IMR-90 (cell line): ENCODE data around the gene CISTR. TPM values are rescaled to one million over a fixed set of nuclear protein-coding genes. Genes with fewer than 3 reads are reported as not detected.

Experiments
- ATAC-seq: fragments of 200-7000 bp; cut with Tn5 transposase; 2 replicates; pipeline ENCODE4 v1.9.1; 2020; ENCODE audit warnings: low read depth, mild to moderate bottlenecking, moderate library complexity
- BruUV-seq: library from RNA; stranded (reverse); fragments of 400-500 nt; replicated peaks from 2 replicates; lab custom pipeline; 2021; lab: Mats Ljungman, UMichigan
- CTCF ChIA-PET: fragments of 300-600 bp; formaldehyde crosslinking; extraction: SDS; loops from one replicate; lab custom pipeline; 2021; ENCODE audit warnings: antibody characterized with exemption; lab: Yijun Ruan, JAX
- POLR2A ChIA-PET: fragments of 300-600 bp; sonication (Branson Sonifier 250); formaldehyde crosslinking; loops from one replicate; lab custom pipeline; 2022; ENCODE audit warnings: antibody characterized with exemption; ENCODE audit not compliant: unreplicated experiment; lab: Charles Lee
- DNase-seq: peaks from one replicate; pipeline ENCODE4 v3.0.0; 2013
- H2AFZ ChIP-seq: replicated peaks from 2 replicates; pipeline ENCODE3; 2013; ENCODE audit warnings: low read length, mild to moderate bottlenecking; ENCODE audit not compliant: poor library complexity
- H2AK5ac ChIP-seq: 2 replicates; pipeline ENCODE4 v1.6.1; 2013; ENCODE audit warnings: low read depth, low read length, inconsistent platforms
- H2AK9ac ChIP-seq: replicated peaks from 2 replicates; pipeline ENCODE3; 2013; ENCODE audit warnings: mild to moderate bottlenecking, low read depth, low read length, moderate library complexity; ENCODE audit not compliant: poor library complexity
- H2BK120ac ChIP-seq: 2 replicates; pipeline ENCODE4 v1.6.1; 2013; ENCODE audit warnings: low read depth, low read length, inconsistent platforms
- H2BK15ac ChIP-seq: 3 replicates; pipeline ENCODE4 v1.6.1; 2013; ENCODE audit warnings: low read depth, low read length, inconsistent platforms
- H2BK20ac ChIP-seq: 2 replicates; pipeline ENCODE4 v1.6.1; 2013; ENCODE audit warnings: low read depth, mild to moderate bottlenecking, inconsistent platforms, low read length, moderate library complexity
- H2BK5ac ChIP-seq: 2 replicates; pipeline ENCODE4 v1.6.1; 2013; ENCODE audit warnings: mild to moderate bottlenecking, low read depth, low read length, inconsistent platforms; ENCODE audit not compliant: poor library complexity, severe bottlenecking
- H3K14ac ChIP-seq: replicated peaks from 2 replicates; pipeline ENCODE4 v1.6.1; 2013; ENCODE audit warnings: low read depth, low read length, inconsistent platforms
- H3K18ac ChIP-seq: 2 replicates; pipeline ENCODE4 v1.6.1; 2013; ENCODE audit warnings: low read depth, low read length, control low read depth
- H3K23ac ChIP-seq: 2 replicates; pipeline ENCODE4 v1.6.1; 2013; ENCODE audit warnings: low read depth, low read length, inconsistent platforms
- H3K27ac ChIP-seq: 2 replicates; pipeline ENCODE4 v1.5.1; 2013; ENCODE audit warnings: mild to moderate bottlenecking, control low read depth, low read length; ENCODE audit not compliant: insufficient read depth
- H3K27me3 ChIP-seq: 2 replicates; pipeline ENCODE4 v1.6.1; 2013; ENCODE audit warnings: low read length; ENCODE audit not compliant: control insufficient read depth, insufficient read depth
- H3K36me3 ChIP-seq: 2 replicates; pipeline ENCODE4 v1.6.1; 2013; ENCODE audit warnings: low read length, mixed read lengths; ENCODE audit not compliant: control insufficient read depth, insufficient read depth
- H3K4ac ChIP-seq: 2 replicates; pipeline ENCODE4 v1.6.1; 2013; ENCODE audit warnings: low read depth, low read length, inconsistent platforms
- H3K4me1 ChIP-seq: 2 replicates; pipeline ENCODE4 v1.6.1; 2013; ENCODE audit warnings: low read length, mixed read lengths; ENCODE audit not compliant: control insufficient read depth, insufficient read depth
- H3K4me2 ChIP-seq: 2 replicates; pipeline ENCODE4 v1.6.1; 2013; ENCODE audit warnings: low read depth, mild to moderate bottlenecking, control low read depth, low read length, moderate library complexity
- H3K4me3 ChIP-seq: 2 replicates; pipeline ENCODE4 v1.5.1; 2013; ENCODE audit warnings: low read depth, mild to moderate bottlenecking, control low read depth, low read length, moderate library complexity; ENCODE audit not compliant: insufficient read depth
- H3K56ac ChIP-seq: 2 replicates; pipeline ENCODE4 v1.6.1; 2013; ENCODE audit warnings: low read length, inconsistent platforms; ENCODE audit not compliant: insufficient read depth; ENCODE audit errors: extremely low read depth
- H3K79me1 ChIP-seq, 2 experiments: 2 replicates each; pipeline ENCODE4 v1.6.1; 2013; ENCODE audit warnings: low read length in 2 of 2, inconsistent platforms in 1 of 2, low read depth in 1 of 2
- H3K9ac ChIP-seq: 2 replicates; pipeline ENCODE4 v1.6.1; 2013; ENCODE audit warnings: low read depth, low read length, control low read depth
- H3K9me1 ChIP-seq: 2 replicates; pipeline ENCODE4 v1.6.1; 2013; ENCODE audit warnings: low read length, inconsistent platforms; ENCODE audit not compliant: insufficient read depth
- H3K9me3 ChIP-seq: 2 replicates; pipeline ENCODE4 v1.6.1; 2013; ENCODE audit warnings: low read length; ENCODE audit not compliant: control insufficient read depth, insufficient read depth
- H4K20me1 ChIP-seq: 2 replicates; pipeline ENCODE4 v1.6.1; 2013; ENCODE audit warnings: low read length, inconsistent platforms; ENCODE audit not compliant: insufficient read depth
- H4K5ac ChIP-seq: 2 replicates; pipeline ENCODE4 v1.6.1; 2013; ENCODE audit warnings: mild to moderate bottlenecking, low read depth, low read length, control low read depth
- H4K8ac ChIP-seq, 2 experiments: 2 replicates each; pipeline ENCODE4 v1.6.1; 2013; ENCODE audit warnings: low read depth in 2 of 2, low read length in 2 of 2, control low read depth in 1 of 2, inconsistent platforms in 1 of 2
- H4K91ac ChIP-seq: 2 replicates; pipeline ENCODE4 v1.6.1; 2013; ENCODE audit warnings: low read depth, low read length, inconsistent platforms; ENCODE audit not compliant: insufficient read depth
- MAFK ChIP-seq: IDR thresholded peaks from 2 replicates; pipeline ENCODE4 v1.6.1; 2012; ENCODE audit warnings: low read depth, low read length, improper control_type of control experiment
- NFE2L2 ChIP-seq: fragments of 150-350 bp; IDR thresholded peaks from 2 replicates; pipeline ENCODE4 v1.6.1; 2016; ENCODE audit warnings: low read depth, mild to moderate bottlenecking, low read length
- RCOR1 ChIP-seq: IDR thresholded peaks from 2 replicates; pipeline ENCODE4 v1.6.1; 2012; ENCODE audit warnings: mild to moderate bottlenecking, low read length, improper control_type of control experiment; ENCODE audit not compliant: insufficient replicate concordance
- WGBS, 2 experiments: methylation state at CpG; one replicate each; pipeline versions ENCODE4 v1.1.5 to v1.1.7; 2013; ENCODE audit warnings: missing lambda C conversion rate in 2 of 2; ENCODE audit not compliant: insufficient read length in 1 of 2; ENCODE audit errors: extremely low coverage in 2 of 2; 5-methylcytosine and 5-hydroxymethylcytosine counted together
- dilution Hi-C: fragments of 300-500 bp; cut with HindIII; formaldehyde crosslinking; loops from one replicate; pipeline ENCODE4 v1.14.3; 2018; ENCODE audit warnings: low sequenced_read_pairs; ENCODE audit not compliant: unreplicated experiment
- in situ Hi-C: fragments of 300-500 bp; cut with MboI; formaldehyde crosslinking; loops from 3 replicates; pipeline ENCODE4 v1.14.3; 2019; ENCODE audit warnings: low sequenced_read_pairs, inconsistent platforms, mixed read lengths
- intact Hi-C: fragments of 100-400 bp; cut with micrococcal nuclease; formaldehyde crosslinking; loops from 2 replicates; pipeline ENCODE4 v1.10.0; 2022
- polyA plus RNA-seq, 3 experiments: library from polyadenylated mRNA; depleted of rRNA; stranded (reverse); fragments of >200 nt; gene quantifications; 2 replicates each; pipeline ENCODE4 v1.2.3, GENCODE V29; 2012; ENCODE audit warnings: low replicate concordance in 1 of 3
- total RNA-seq: library from RNA; depleted of rRNA; stranded (reverse); fragments of >200 nt; gene quantifications from 2 replicates; pipeline ENCODE4 v1.2.3, GENCODE V29; 2012

Gene CISTR
- total and polyA plus RNA-seq, 2 of the 4 experiments (the other 2 are of a cell fraction) = not detected

- dilution Hi-C loops (no loop called here), intact Hi-C loops (no loop called here), in situ Hi-C loops (no loop called here)
- ATAC-seq (no peak), DNase-seq (no peak)
- H3K9me3 ChIP-seq = no peaks in the 10 kb centered on the region
- H3K23ac ChIP-seq = no peak overlapping the region
- no peaks in the 10 kb centered on the region for H3K79me1 ChIP-seq
- H3K4me1 ChIP-seq = no peaks in the 10 kb centered on the region
- no peak overlapping the region for H2BK5ac ChIP-seq
- no peak overlapping the region for H3K56ac ChIP-seq
- ChIA-PET POLR2A (no interaction called here), CTCF (no interaction called here)
- no TSS peak for BruUV-seq
- H2AFZ ChIP-seq = no peak overlapping the region
- no peak overlapping the region for H3K9ac ChIP-seq
- no peak overlapping the region for H4K5ac ChIP-seq
- H3K9me1 ChIP-seq = no peaks in the 10 kb centered on the region; the same call in 1 of the 2 replicates
- no peak overlapping the region for H3K18ac ChIP-seq
- no peak overlapping the region for H4K8ac ChIP-seq
- no peak overlapping the region for H2AK5ac ChIP-seq
- H2BK20ac ChIP-seq = no peak overlapping the region
- no peaks in the 10 kb centered on the region for H3K36me3 ChIP-seq
- H2AK9ac ChIP-seq = no peak overlapping the region
- no peak overlapping the region for H4K91ac ChIP-seq
- no peak overlapping the region for H3K4me2 ChIP-seq
- H4K20me1 ChIP-seq = no peaks in the 10 kb centered on the region
- H3K27ac ChIP-seq = no peak overlapping the region
- no peak overlapping the region for H3K14ac ChIP-seq
- WGBS, 2 experiments = no CpG with 5 or more reads among the region's 7 CpGs
- H3K27me3 ChIP-seq = peaks cover 45% of the 10 kb centered on the region
- H3K4ac ChIP-seq = no peak overlapping the region
- no peak overlapping the region for H2BK120ac ChIP-seq
- TF ChIP-seq MAFK (no peak), NFE2L2 (no peak), RCOR1 (no peak)
- H3K4me3 ChIP-seq = no peak overlapping the region
- H2BK15ac ChIP-seq = no peak overlapping the region
These were observed 34.6 kb upstream of the CISTR start for GRCh38 chr12:53786411-53786810.
